IgD-negative memory B cell (primary cell): ENCODE measurements around the gene RAD51B. TPM values are rescaled to one million over a fixed set of nuclear protein-coding genes. Genes with fewer than 3 reads are reported as not detected.

ENCODE experiments used
- H3K27ac Mint-ChIP-seq, 3 donors: one replicate each; pipeline ENCODE4 v1.8.0; 2020 to 2022; ENCODE audit warnings: mild to moderate bottlenecking in 3 of 3, mixed read lengths in 3 of 3, moderate library complexity in 1 of 3
- H3K27me3 Mint-ChIP-seq: one replicate; pipeline ENCODE4 v1.8.0; 2021; ENCODE audit warnings: mixed read lengths
- H3K36me3 Mint-ChIP-seq: one replicate; pipeline ENCODE4 v1.8.0; 2020; ENCODE audit warnings: mild to moderate bottlenecking, mixed read lengths
- H3K4me1 Mint-ChIP-seq, 3 donors: one replicate each; pipeline ENCODE4 v1.8.0; 2020 to 2022; ENCODE audit warnings: mixed read lengths in 3 of 3, mild to moderate bottlenecking in 1 of 3
- H3K4me3 Mint-ChIP-seq, 4 donors: one replicate each; pipeline ENCODE4 v1.8.0; 2020 to 2022; ENCODE audit warnings: mild to moderate bottlenecking in 4 of 4, mixed read lengths in 4 of 4, moderate library complexity in 3 of 4
- H3K9me3 Mint-ChIP-seq, 3 donors: one replicate each; pipeline ENCODE4 v1.8.0; 2020 to 2021; ENCODE audit warnings: mixed read lengths in 3 of 3, mild to moderate bottlenecking in 1 of 3
- polyA plus RNA-seq: library from polyadenylated mRNA; unstranded; fragments of 300-500 nt; fragmentation: Illumina TruSeq; gene quantifications from one replicate; pipeline ENCODE4 v1.2.3, GENCODE V29; 2021

The RAD51B gene
- polyA plus RNA-seq, 1 donor from 2014 or later, result 24.9 TPM

- Mint-ChIP-seq H3K4me1 (peaks cover 2 to 16% (median 5%) of the 10 kb centered on the region in 3 donors), H3K9me3 (peaks cover 0 to 10% (median 1%) of the 10 kb centered on the region in 3 donors), H3K27me3 (no peaks in the 10 kb centered on the region), H3K36me3 (peaks cover 6% of the 10 kb centered on the region), H3K27ac (peak overlapping the region in 1 of 3 donors; percentile 54), H3K4me3 (peak overlapping the region in 1 of 4 donors; percentile 45)
Observed at GRCh38 chr14:68459480-68460136, 640.0 kb downstream of the RAD51B start.

GRCh38 chr14:68460541-68460940 lies 641.0 kb downstream of the RAD51B start:
- peaks cover 0 to 5% (median 0%) of the 10 kb centered on the region in 3 donors for H3K9me3 Mint-ChIP-seq
- no peak overlapping the region for H3K27ac Mint-ChIP-seq
- H3K4me1 Mint-ChIP-seq, result peaks cover 5 to 16% (median 6%) of the 10 kb centered on the region in 3 donors
- H3K4me3 Mint-ChIP-seq, result no peak overlapping the region
- no peaks in the 10 kb centered on the region for H3K27me3 Mint-ChIP-seq
- H3K36me3 Mint-ChIP-seq, result peaks cover 6% of the 10 kb centered on the region

GRCh38 chr14:68461086-68461485 lies 641.5 kb downstream of the RAD51B start:
- Mint-ChIP-seq H3K27ac (peak overlapping the region in 1 of 3 donors; percentile 50), H3K4me1 (peaks cover 5 to 16% (median 6%) of the 10 kb centered on the region in 3 donors), H3K27me3 (no peaks in the 10 kb centered on the region), H3K9me3 (no peaks in the 10 kb centered on the region), H3K4me3 (no peak overlapping the region), H3K36me3 (peaks cover 3% of the 10 kb centered on the region)

GRCh38 chr14:68462683-68463082 lies 643.1 kb downstream of the RAD51B start:
- H3K27ac Mint-ChIP-seq, result no peak overlapping the region
- H3K4me3 Mint-ChIP-seq, result no peak overlapping the region

GRCh38 chr14:68463299-68463698 lies 643.7 kb downstream of the RAD51B start:
- Mint-ChIP-seq H3K36me3 (peaks cover 3% of the 10 kb centered on the region), H3K9me3 (no peaks in the 10 kb centered on the region), H3K4me3 (no peak overlapping the region), H3K4me1 (peaks cover 5 to 19% (median 6%) of the 10 kb centered on the region in 3 donors), H3K27ac (no peak overlapping the region), H3K27me3 (no peaks in the 10 kb centered on the region)

More at GRCh38 chr14:68462683-68463082, 643.1 kb downstream of the RAD51B start:
- no peaks in the 10 kb centered on the region for H3K27me3 Mint-ChIP-seq
- no peaks in the 10 kb centered on the region for H3K9me3 Mint-ChIP-seq
- H3K36me3 Mint-ChIP-seq, result peaks cover 3% of the 10 kb centered on the region
- peaks cover 5 to 19% (median 6%) of the 10 kb centered on the region in 3 donors for H3K4me1 Mint-ChIP-seq

- no peak overlapping the region for H3K27ac Mint-ChIP-seq
- H3K36me3 Mint-ChIP-seq, result peaks cover 3% of the 10 kb centered on the region
- peaks cover 2 to 19% (median 6%) of the 10 kb centered on the region in 3 donors for H3K4me1 Mint-ChIP-seq
- no peaks in the 10 kb centered on the region for H3K27me3 Mint-ChIP-seq
- no peaks in the 10 kb centered on the region for H3K9me3 Mint-ChIP-seq
- no peak overlapping the region for H3K4me3 Mint-ChIP-seq
Observed at GRCh38 chr14:68463705-68464374, 644.3 kb downstream of the RAD51B start.

- H3K9me3 Mint-ChIP-seq, result no peaks in the 10 kb centered on the region
- H3K4me3 Mint-ChIP-seq, result no peak overlapping the region
- no peaks in the 10 kb centered on the region for H3K27me3 Mint-ChIP-seq
- H3K4me1 Mint-ChIP-seq, result peaks cover 2 to 20% (median 5%) of the 10 kb centered on the region in 3 donors
- no peak overlapping the region for H3K27ac Mint-ChIP-seq
- H3K36me3 Mint-ChIP-seq, result peaks cover 2% of the 10 kb centered on the region
Observed at GRCh38 chr14:68464711-68465110, 645.1 kb downstream of the RAD51B start.

GRCh38 chr14:68466491-68466977 lies 647.0 kb downstream of the RAD51B start:
- H3K27me3 Mint-ChIP-seq, result no peaks in the 10 kb centered on the region
- no peaks in the 10 kb centered on the region for H3K9me3 Mint-ChIP-seq
- H3K4me3 Mint-ChIP-seq, result no peak overlapping the region
- H3K36me3 Mint-ChIP-seq, result peaks cover 2% of the 10 kb centered on the region
- H3K4me1 Mint-ChIP-seq, result peaks cover 14 to 29% (median 18%) of the 10 kb centered on the region in 3 donors
- no peak overlapping the region for H3K27ac Mint-ChIP-seq

- H3K4me1 Mint-ChIP-seq, result peaks cover 23 to 36% (median 26%) of the 10 kb centered on the region in 3 donors
- no peaks in the 10 kb centered on the region for H3K9me3 Mint-ChIP-seq
- H3K4me3 Mint-ChIP-seq, result no peak overlapping the region
- H3K27ac Mint-ChIP-seq, result no peak overlapping the region
- no peaks in the 10 kb centered on the region for H3K27me3 Mint-ChIP-seq
- peaks cover 2% of the 10 kb centered on the region for H3K36me3 Mint-ChIP-seq
Observed at GRCh38 chr14:68467425-68467824, 647.8 kb downstream of the RAD51B start.

GRCh38 chr14:68468437-68469207 lies 649.0 kb downstream of the RAD51B start:
- peaks cover 7% of the 10 kb centered on the region for H3K36me3 Mint-ChIP-seq
- peaks cover 31 to 42% (median 34%) of the 10 kb centered on the region in 3 donors for H3K4me1 Mint-ChIP-seq
- peak overlapping the region in 1 of 4 donors; percentile 83 for H3K4me3 Mint-ChIP-seq
- H3K27ac Mint-ChIP-seq, result peak overlapping the region in 1 of 3 donors; percentile 97
- no peaks in the 10 kb centered on the region for H3K9me3 Mint-ChIP-seq
- H3K27me3 Mint-ChIP-seq, result no peaks in the 10 kb centered on the region

GRCh38 chr14:68469208-68469713 lies 649.7 kb downstream of the RAD51B start:
- Mint-ChIP-seq H3K4me1 (peaks cover 33 to 49% (median 38%) of the 10 kb centered on the region in 3 donors), H3K9me3 (no peaks in the 10 kb centered on the region), H3K36me3 (peaks cover 10% of the 10 kb centered on the region), H3K4me3 (peak overlapping the region in 1 of 4 donors; percentile 83), H3K27me3 (no peaks in the 10 kb centered on the region), H3K27ac (peak overlapping the region in 2 of 3 donors; percentile 19 to 97)

- H3K4me1 Mint-ChIP-seq, result peaks cover 31 to 55% (median 45%) of the 10 kb centered on the region in 3 donors
- no peaks in the 10 kb centered on the region for H3K9me3 Mint-ChIP-seq
Observed at GRCh38 chr14:68470361-68470760, 650.8 kb downstream of the RAD51B start.

GRCh38 chr14:68471029-68471963 lies 651.7 kb downstream of the RAD51B start:
- Mint-ChIP-seq H3K27me3 (no peaks in the 10 kb centered on the region), H3K4me1 (peaks cover 36 to 64% (median 55%) of the 10 kb centered on the region in 3 donors), H3K36me3 (peaks cover 10% of the 10 kb centered on the region), H3K27ac (peak overlapping the region; percentile 89 to 97 (median 97)), H3K9me3 (no peaks in the 10 kb centered on the region), H3K4me3 (peak overlapping the region in 3 of 4 donors; percentile 51 to 86 (median 74))

More at GRCh38 chr14:68470361-68470760, 650.8 kb downstream of the RAD51B start:
- no peaks in the 10 kb centered on the region for H3K27me3 Mint-ChIP-seq
- H3K27ac Mint-ChIP-seq, result peak overlapping the region; percentile 86 to 97 (median 89)
- H3K36me3 Mint-ChIP-seq, result peaks cover 10% of the 10 kb centered on the region
- H3K4me3 Mint-ChIP-seq, result peak overlapping the region in 2 of 4 donors; percentile 83 to 86
